Stimulated activated CD8-positive, alpha-beta memory T cell treated with anti-CD3 and anti-CD28 coated beads, Interleukin-2, amount 100 ng/mL, for 48 hours (primary cell): ENCODE results near the gene HRAS.

ENCODE experiments used
- DNase-seq, 2 donors: peaks; one replicate each; pipeline ENCODE4 v3.0.0-alpha.2; 2020; ENCODE audit warnings: low read depth in 2 of 2

HRAS gene

DNA sequence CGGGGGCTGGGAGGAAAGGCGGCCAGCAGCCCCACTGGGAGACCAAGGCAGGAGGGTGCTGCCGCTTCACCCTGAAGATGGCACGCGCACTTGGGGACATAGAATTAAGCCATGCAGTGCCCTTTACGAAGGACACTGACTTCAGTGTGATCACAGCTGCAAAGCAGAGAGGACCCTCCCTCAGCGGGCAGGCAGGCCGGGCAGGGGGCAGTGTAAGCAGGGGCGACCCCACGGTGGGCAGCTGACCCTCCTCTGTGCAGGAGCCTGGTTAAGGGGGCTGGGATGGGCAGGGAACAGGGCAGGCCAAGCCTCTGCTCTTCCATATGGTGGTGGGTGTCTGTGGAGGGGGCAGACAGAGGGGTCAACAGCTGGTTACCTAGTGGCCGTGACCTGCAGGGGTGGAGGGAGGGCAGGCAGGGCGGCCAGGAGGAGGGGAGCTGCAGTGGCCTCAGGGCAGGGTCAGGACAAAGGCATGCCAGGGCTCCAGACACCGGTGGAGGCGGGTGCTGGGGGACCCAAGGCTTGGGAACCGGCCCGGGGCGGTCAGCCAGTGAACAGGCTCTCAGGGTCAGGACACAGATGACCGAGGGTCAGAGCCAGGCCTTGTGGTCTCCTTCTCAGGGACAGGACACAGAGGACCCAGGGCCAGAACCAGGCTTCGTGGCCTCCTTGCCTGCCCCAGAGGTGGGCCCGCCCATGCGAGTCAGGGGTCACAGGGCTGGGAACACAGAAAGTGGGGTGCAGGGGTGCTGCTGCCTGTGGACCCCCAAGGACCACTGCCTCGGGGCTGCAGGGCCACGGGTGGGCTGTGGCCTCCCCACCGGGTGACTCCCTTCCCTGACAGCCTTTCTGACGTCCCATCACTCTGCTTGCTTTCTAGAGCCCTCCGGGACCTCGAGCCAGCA is 18.0 kb upstream of the HRAS start:
- no peak for DNase-seq

DNA sequence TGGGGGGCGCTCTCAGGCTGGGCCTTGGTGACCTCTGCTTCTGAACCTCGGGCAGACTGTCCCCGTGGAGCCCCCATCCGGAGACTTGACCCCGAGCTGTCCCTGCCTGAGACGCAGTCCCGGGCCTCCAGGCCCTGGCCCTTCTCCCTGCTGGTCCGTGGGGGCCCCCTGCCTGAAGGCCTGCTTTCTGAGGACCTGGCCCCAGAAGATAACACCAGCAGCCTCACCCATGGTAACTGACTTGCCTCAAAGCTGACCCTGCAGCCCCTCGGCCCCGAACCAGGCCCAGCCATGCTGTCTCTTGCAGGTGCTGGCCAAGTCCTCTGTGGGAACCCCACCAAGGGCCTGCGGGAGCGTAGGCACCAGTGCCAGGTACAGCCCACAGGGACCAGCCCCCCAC is 16.2 kb upstream of the HRAS start:
- no peak for DNase-seq

DNA sequence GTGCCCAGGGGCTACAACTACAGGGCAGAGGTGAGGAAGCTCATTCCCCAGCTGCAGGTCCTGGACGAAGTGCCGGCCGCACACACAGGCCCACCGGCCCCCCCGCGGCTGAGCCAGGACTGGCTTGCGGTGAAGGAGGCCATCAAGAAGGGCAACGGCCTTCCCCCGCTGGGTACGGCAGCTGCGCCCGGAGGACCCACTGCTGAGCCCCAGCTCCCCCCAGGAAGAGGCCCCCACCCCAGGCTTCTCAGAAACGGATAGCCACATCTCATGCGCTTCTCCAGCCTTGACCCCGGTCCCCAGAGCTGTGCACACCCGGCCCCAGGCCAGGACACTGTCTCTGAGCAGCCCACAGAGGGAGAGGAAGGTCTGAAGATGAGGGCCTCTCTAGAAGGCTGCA is 15.8 kb upstream of the HRAS start:
- no peak for DNase-seq

DNA sequence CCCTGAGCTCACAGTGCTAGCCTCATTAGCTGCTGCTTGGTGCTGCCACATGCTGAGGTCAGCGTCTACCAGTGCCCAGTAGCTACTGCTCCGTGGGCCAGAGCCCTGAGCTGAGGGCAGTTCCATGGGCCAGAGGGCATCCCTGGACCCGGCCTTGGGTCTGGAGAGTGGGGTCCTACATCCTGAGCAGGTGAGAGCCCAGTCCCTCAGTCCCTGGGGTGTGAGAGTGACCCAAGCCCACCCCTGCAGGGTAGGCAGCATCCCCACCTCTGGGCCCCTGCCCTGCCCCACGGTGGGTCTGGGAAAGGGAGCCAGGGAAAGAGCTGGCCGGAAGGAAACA is 15.3 kb upstream of the HRAS start:
- no peak for DNase-seq

DNA sequence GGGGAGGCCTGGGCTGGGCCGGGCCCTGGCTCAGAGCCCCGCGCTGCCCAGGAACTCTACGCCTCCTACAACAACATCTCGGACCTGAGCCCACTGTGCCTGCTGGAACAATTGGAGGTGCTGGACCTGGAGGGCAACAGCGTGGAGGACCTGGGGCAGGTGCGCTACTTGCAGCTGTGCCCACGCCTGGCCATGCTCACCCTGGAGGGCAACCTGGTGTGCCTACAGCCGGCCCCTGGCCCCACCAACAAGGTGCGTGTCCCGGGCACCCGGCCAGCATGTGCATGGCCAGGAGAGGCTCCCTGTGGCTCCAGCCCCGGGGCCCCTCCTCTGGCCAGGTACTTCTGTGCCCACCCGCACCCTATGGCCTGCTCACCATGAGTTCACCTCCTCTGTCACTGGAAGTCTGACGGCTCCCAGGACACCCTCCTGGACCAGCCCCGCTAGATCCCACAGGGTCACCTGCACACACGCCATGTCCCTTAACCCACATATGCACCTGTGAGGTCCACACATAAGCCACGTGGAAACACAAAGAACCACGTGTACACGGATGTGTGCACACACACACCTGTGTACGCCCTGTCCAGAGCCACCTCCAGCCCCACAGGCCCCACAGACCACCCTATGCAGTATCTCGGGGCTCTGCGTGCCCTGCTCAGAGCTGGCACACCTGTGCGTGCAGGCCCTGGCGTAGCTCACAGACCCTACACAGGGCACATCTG is 14.8 kb upstream of the HRAS start:
- DNase-seq: no peak

DNA sequence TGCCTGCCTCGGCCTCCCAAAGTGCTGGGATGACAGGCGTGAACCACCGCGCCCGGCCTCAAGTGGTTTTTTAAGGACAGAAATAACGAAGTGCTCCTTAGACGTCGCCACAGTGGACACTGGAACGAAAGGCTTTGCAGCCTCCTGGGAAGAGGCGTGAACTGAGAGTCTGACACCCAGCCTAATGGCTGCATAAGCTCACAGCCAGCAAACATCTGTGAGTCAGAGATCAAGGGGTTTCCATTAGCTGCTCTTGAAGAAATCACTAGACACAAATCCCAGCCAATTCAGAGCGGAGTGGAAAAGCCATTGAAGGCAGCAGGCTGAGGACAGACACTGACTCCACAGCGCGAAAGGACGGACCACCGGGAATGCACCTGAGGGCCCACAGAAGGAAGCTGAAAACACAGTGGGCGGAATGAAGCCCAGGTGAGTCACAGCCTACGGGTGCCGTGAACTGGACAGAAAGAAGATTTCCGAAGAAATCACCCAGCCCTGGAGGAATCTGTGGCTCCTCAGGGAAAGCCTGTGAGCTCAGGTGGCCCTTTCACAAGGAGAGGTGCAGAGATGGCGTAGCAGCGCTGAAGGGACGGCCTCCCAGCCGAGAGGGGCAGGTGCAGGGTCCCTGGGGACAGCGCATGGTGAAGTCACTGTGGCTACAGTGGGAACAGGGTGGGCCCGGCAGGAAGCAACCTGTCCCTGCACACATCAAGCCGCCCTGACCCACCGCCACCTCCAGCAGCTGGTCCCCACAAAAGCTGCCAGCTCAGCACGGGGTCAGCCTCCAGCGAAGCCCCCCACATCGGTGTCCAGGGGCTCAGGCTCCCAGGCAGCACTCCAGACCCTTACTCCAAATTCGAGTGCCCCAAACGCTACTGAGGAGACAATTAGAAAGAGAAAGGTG is 13.6 kb upstream of the HRAS start:
- DNase-seq: no peak

DNA sequence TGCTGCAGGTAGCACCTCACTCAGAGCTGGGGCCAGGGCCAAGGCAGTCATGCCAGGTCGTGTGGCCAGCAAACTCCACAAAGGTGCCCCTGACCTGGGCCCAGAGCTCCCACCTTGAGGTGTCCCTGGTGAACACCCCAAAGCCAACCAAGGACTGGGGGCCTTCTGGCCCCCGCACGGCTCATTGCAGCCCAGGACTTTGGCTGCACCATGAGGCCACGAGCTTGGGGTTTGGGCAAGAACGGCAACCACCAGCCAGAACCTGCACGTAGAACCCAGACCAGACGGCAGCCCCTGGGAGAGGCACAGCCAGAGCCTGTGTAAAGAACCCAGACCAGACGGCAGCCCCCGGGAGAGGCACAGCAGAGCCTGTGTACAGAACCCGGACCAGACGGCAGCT is 9.8 kb upstream of the HRAS start:
- DNase-seq: no peak

DNA sequence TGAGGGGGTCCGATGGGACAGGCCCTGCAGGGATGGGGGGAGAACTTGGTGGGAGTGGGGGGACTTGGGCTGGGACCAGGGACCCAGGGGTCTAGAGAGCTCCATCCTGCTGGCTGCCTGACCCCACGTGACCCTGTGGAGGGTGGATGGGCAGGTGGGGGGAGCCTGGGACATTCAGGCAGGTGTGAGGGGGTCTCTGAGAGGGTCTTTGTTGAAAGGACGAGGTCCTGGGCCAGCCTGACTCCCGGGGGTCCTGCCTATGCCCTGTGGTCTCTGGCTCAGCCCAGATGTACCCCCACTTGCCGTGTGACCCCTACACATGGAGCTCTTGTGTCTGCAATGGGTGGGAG is 9.4 kb upstream of the HRAS start:
- no peak for DNase-seq

DNA sequence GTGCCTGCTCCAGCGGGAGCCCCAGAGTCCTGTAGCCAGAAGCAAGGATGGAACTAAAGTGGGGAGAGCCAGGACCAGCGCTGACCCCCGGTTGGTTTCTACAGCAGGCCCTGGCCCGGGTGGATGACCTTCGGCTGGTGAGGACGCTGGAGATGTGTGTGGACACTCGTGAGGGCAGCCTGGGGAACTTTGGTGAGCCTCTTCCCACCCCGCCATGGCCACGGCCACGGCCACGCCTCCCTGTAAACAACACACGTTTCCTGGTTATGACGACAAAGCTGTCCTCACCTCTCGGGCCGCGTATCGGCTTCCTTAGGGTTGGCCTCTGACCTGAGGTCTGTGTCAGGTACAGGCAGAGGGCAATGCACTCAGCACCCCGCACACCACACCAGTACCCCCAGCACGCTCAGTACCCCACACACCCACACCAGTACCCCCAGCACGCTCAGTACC is 6.1 kb upstream of the HRAS start:
- DNase-seq: no peak

DNA sequence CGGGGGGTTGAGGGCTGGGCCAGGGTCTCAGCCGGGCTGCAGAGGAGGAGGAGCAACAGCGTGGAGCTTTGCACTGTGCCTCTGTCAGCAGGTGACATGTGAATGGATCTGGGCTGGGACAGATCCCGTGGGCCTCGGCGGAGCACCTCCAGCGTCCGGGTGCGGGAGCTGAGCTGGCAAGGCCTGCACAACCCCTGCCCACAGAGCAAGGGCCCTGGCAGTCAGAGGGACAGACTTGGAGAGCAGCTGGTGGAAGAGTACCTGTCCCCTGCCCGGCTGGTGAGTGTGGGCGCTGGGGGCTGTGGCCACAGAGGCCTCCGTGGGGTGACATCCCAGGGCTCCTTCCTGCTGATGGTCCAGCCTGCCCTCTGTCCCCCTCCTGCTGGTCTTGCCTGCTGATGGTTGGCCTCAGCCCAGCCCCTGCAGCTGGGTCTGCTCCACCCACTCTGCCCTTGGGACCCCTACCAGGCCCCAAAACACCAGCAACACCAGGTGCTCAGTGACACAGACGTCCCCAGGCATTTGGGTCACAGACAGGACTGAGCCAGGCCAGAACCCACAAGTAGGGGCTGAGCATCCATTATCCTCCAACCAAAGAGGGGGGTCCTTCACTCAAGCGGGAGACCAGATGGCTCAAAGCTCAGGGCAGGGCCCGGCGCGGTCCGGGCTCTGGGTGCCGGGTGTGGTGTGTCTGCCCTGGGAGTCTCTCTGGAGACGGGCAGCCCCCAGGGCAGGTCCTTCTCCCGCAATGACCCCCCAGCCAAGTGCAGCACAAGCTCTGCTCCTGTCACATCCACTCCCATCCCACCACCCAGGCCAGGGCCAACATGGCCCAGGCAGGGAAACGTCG is 5.4 kb upstream of the HRAS start:
- no peak for DNase-seq

DNA sequence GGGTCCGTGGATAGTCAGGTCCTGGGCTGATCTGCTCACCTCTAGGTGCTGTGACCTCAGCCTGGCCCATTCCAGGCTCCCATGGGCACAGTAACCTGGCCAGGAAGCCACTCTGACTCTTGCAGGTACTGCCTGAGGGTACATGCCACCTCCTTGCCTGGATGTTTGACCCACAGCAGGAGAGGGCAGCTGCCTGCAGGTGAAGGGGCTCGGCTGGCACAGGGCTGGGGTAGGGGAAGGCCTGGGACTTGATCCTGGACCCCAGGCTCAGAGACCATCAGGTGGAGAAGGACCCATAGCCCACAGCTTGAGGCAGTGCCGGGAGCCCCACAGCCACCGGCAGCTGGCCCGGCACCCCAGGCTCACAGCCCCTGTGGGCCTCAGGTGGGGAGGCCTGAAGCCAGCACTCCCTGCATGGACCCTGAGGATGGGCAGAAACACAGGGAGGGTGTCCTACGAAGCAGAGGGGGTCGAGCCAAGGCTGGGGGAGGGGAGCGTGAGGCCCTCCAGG is 4.7 kb upstream of the HRAS start:
- no peak for DNase-seq

DNA sequence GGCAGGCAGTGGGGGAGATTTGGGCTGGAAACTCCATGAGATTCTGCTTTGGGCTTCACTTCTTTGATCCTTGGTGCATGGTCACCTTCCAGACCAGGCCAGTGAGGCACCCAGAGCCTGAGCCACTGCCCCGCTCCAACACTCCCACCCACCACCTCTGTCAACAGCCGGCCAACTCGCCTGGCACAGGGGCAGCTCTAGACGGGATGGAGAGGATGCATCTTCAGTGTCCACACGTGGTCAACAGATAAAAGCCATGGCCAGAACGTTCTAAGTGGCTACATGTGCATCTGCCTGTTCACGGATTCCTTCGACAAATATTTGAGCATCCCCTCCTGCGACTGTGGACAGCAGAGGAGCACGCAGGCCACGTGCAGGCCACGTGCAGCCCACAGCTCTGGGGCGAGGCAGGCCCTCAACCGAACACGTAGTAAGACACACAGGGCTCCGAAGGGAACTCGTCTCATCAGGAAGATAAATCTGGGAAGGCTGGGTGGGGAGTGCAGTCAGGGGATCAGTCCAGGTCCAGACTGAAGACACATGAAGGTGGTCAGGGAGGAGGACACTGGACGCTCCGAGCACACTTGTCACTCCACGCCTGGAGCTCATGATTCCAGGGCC is 3.2 kb upstream of the HRAS start:
- no peak for DNase-seq

DNA sequence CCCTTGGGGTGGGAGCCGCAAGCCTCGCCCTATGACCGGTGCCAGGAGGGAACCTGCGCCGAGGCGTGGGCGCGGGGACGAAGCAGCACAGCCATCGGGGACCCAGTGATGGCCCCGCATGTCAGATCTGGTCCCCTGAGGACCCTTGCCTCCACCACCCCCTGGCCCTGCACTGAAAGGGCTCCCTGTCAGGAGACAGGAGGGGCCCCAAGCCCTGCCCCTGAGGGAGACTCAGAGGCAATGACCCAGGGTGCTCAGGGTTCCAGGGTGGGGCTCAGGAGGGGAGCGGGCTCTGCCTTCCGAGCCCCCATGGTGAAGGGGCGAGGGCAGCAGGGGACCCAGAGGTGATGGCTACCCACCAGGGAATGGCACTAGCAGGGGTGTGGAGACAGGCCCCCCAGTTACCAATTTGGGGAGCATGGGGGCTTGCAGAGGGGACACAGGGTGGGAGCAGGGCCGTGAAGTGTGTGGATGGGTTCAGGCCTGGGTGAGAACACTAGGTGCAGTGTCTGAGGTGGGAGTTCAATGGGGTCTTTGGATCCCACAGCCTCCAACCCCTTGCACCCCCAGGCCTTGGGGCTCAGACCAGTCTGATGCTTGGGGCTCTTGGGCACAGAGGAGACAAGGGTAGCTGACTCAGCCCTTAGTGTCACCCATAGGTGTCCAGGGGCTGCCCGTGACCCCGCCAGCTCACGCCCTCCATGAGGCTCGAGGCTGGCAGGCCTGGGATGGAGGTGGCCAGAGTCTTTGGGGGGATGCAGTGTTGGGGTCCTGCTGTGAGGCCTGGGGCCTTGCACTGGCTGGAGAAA is 2.5 kb upstream of the HRAS start:
- DNase-seq: no peak

DNA sequence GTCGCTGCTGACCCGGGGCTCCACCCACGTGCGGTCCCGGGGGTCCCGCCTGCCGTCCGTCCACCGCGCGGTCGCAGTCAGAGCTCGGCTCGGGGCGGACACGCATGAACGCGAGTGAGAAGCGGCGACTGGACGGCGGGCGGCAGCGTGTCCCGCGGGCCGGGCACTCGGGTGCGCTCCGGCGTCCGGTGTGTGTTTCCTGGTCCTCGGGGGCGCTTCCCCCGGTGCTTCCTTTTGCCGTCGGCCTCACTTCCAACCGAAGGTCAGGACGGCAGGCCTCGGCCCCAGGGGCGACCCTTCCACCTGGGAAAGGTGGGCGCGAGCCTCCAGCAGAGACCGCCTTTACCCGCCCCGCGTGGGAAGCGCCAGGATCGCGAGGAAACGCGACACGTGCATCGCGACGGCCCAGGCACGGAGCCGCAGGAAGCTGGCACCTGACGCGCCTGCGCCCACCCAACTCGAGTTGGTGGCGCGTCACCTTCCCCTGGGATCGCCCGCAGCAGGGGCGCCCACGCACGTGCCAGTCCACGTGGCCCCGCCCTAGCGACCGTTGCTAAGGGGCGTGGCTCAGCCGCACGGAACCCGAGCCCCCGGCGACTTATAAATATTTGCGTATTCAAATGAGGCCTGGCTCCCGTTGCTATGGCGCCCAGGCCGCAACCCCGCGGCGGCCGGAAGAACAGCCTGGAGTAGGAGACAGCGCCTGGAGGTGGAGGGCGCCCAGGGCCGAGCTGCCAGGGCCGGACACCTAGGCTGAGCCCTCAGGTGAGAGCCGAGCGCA is 1.7 kb upstream of the HRAS start, which contains the start of gene LRRC56:
Gene LRRC56 (plus strand): TSS at position 687 of the 781 bp plus-strand sequence. CDS start 3,158 bp downstream, outside the sequence.
- DNase-seq: peak; percentile 88 to 89

DNA sequence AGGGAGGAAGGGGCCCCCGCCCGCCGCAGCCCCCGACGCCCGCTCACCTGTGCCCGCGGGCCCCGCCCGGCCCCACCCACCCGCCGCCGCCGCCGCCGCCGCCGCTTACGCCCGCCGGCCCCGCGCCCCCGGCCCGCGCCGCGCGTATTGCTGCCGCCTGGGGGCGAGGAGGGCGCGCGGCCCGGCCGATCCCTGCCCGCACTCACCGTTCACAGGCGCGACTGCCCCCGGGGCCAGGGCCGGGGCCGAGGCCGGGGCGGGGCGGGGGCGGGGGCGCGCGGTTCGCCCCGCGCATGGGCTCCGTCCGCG is 212 bp downstream of the HRAS start:
- DNase-seq: no peak

DNA sequence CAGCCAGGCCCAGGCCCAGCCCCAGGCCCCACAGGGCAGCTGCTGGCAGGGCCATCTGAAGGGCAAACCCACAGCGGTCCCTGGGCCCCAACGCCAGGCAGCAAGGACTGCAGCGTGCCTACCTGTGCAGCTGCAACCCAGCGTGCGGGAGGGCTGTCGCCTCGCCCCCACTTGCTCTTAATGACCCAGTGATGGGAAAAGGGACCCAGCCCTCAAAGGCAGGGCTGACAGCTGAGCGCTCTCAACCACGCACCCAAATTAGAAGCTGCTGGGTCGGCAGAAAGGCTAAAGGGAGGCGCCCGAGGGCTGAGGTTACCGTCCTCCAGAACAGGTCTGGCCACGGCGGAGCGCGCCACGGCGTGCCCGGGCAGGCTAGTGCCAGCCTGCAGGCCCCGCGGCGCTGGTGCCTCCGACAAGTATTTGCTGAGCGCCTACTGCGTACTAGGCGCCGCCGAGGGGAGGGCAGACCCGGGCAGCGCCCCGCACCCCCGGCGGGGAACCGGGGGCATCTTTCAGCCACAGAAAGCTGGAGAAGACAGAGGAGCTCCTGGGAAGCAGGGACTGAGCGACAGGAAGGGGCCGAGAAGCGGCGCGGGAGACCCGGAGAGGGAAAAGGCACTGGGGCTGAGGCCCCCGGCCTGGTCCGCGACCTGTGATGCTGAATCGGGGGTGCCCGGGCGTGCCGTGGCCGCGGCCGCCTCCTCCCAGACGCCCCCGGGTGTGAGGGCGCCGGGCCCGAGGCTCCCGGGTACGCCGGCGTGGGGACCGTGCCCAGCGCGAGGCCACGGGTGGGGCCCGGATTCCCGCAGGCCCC is 773 bp downstream of the HRAS start:
- no peak for DNase-seq

DNA sequence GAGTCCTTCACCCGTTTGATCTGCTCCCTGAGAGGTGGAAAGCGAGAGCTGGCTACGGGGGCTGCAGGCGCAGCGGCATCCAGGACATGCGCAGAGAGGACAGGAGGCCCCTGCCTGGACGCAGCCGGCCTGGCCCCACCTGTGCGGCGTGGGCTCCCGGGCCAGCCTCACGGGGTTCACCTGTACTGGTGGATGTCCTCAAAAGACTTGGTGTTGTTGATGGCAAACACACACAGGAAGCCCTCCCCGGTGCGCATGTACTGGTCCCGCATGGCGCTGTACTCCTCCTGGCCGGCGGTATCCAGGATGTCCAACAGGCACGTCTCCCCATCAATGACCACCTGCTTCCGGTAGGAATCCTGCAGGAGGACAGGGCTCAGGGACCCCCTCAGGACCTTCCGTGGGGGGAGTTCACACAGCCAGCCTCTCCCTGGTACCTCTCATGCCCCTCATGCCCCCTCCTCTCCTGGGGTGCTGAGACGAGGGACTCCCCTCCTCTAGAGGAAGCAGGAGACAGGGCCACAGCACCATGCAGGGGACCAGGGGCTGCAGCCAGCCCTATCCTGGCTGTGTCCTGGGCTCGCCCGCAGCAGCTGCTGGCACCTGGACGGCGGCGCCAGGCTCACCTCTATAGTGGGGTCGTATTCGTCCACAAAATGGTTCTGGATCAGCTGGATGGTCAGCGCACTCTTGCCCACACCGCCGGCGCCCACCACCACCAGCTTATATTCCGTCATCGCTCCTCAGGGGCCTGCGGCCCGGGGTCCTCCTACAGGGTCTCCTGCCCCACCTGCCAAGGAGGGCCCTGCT is 1.6 kb downstream of the HRAS start:
- no peak for DNase-seq
